HG03378 (cell line): ENCODE measurements around the gene ALPP.
"Not testable (repeated sequence)": the region's sequence is repeated elsewhere in the genome, so short reads cannot be mapped to it uniquely, and the experiment has no call there.

Source experiments
- ATAC-seq: cut with Tn5 transposase; IDR thresholded peaks from one replicate; pipeline ENCODE4 v1.9.1; 2021; ENCODE audit warnings: mild to moderate bottlenecking, moderate library complexity; ENCODE audit not compliant: unreplicated experiment

ALPP gene

DNA sequence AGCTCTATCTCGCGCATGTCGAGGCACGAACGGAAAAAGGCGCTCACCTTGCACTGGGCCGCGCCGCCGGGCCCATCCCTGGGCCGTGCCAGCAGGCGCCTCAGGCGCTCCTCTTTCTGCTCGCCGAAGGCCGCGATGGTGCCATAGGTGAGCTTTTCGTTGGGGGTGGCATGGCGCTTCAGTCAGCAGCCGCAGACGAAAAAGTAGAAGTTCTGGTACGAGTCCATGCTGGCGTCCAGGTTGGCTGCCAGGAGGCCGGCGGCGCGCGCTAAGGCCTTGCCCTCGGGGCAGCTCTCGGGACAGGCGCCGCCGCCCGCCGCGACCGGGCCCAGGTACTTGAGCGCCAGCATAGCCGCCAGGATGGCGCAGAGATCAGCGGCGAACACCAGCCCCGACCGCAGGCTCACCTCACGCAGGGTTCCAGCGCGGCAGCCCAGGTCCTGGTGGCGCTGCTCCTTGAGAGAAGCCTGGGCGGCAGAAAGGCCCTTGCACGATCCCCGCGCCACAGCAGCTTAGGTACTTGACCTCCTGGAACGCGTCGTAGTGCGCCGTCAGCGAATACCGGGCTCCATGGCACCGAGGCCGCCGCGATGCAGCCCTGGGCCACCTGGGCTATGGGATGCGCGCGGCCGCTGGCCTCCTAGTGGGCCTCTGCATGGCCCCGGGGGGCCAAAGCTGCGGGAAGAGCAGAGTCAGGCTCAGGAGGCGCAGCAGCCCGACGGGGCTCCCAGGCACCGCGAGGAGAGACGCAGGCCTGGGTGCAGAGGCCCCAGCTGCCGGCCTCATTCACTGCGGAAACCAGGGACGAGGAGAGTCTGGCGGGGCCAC is 40.9 kb downstream of the ALPP start:
- no peak for ATAC-seq

DNA sequence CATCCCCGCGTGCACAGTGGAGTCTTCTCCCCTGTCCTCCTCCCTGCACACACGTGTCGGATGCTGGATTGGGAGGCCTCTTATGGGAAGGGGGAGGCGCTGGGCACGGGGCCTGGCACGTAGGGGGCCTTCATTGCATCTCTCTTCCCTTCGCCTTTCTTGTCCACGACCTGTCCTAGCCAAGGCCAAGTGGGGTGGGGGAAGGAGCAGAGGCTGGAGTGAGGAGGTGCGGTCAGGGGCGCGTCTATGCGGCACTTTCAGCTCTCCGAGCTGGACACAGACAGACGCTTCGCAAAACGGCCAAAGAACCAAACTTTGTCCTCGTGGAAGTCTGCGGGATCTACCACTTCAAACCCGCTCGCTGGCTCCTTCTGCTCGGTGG is 41.5 kb downstream of the ALPP start:
- ATAC-seq = no peak

DNA sequence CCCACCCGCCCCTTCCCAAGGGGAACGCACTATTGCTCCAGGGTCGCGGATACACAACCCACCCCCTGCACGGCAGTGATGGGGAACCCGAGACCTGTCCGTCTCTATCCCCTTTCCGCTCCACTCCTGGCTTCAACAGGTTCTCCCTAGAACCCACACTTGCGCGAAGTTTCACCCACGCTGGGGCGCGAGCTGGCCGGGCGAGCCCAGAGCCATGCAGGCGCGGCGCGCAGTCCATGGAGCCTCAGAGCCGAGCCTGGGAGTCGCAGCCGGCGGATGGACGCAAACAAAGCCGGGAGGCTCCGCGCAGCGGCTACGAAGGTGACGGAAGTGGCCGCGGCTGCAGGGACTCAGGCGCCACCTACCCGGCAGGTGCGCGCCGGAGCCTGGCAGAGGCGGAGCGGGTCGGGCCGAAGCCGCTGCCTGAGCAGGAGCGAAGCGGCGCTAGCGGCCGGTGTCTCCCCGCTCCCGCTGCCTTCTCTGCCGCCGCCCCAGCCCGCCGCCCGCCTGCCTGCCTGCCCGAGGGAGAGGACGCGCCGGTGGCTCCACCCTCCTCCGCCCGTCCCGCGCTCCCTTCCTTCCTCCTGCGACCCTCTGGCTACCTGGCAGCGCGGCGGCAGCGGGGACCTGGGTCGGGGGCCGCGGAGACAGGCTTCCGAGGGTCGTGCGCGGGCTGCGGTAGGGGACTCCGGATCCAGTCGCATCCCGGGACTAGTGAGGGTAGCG is 42.1 kb downstream of the ALPP start:
- no peak for ATAC-seq

GRCh38 chr2:232421189-232421785 is 42.7 kb downstream of the ALPP start:
- no peak for ATAC-seq

GRCh38 chr2:232422051-232422450 is 43.5 kb downstream of the ALPP start:
- no peak for ATAC-seq

DNA sequence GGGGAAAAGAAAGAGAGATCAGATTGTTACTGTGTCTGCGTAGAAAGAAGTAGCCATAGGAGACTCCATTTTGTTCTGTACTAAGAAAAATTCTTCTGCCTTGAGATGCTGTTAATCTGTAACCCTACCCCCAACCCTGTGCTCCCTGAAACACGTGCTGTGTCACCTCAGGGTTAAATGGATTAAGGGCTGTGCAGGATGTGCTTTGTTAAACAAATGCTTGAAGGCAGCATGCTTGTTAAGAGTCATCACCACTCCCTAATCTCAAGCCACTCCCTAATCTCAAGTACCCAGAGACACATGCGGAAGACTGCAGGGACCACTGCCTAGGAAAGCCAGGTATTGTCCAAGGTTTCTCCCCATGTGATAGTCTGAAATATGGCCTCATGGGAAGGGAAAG is 44.4 kb downstream of the ALPP start:
- ATAC-seq = not testable (repeated sequence)

- ATAC-seq = not testable (repeated sequence)
These were observed 44.9 kb downstream of the ALPP start for GRCh38 chr2:232423407-232423806.

GRCh38 chr2:232431705-232432590 is 53.4 kb downstream of the ALPP start:
- no peak for ATAC-seq
